SK-N-SH (cell line): ENCODE data around the gene LLGL2.

Experiments used
- EZH2phosphoT487 ChIP-seq: fragments of 200-600 bp; sonication (generic); IDR thresholded peaks from 2 replicates; pipeline ENCODE4 v1.6.1; 2017; ENCODE audit warnings: low read depth, mixed run types, mild to moderate bottlenecking, antibody characterized with exemption, moderate library complexity, borderline replicate concordance
- FOXJ3 ChIP-seq: sonication (generic); formaldehyde crosslinking; IDR thresholded peaks from 2 replicates; pipeline ENCODE4 v1.5.1; 2020; ENCODE audit warnings: mild to moderate bottlenecking, missing genetic modification reagents
- FOXM1 ChIP-seq: IDR thresholded peaks from 2 replicates; pipeline ENCODE4 v1.4.0; 2012; ENCODE audit warnings: low read depth, mild to moderate bottlenecking
- GABPA ChIP-seq: IDR thresholded peaks from 2 replicates; pipeline ENCODE4 v1.4.0; 2012; ENCODE audit warnings: low read depth, mild to moderate bottlenecking
- JUND ChIP-seq: IDR thresholded peaks from 2 replicates; pipeline ENCODE4 v1.4.0; 2012
- NFIC ChIP-seq: IDR thresholded peaks from 2 replicates; pipeline ENCODE4 v1.4.0; 2012; ENCODE audit warnings: borderline replicate concordance
- REST ChIP-seq: IDR thresholded peaks from 2 replicates; pipeline ENCODE4 v1.6.1; 2012; ENCODE audit warnings: mild to moderate bottlenecking, low read depth, low read length, moderate library complexity
- TEAD4 ChIP-seq: IDR thresholded peaks from 2 replicates; pipeline ENCODE4 v1.4.0; 2012; ENCODE audit warnings: mild to moderate bottlenecking, borderline replicate concordance; ENCODE audit not compliant: insufficient read depth
- ZBTB33 ChIP-seq: IDR thresholded peaks from 2 replicates; pipeline ENCODE4 v1.4.0; 2012; ENCODE audit warnings: low read depth, borderline replicate concordance
- TF ChIP-seq, protein P1 (sequence below): fragments of 200-600 bp; sonication (generic); IDR thresholded peaks from 2 replicates; pipeline ENCODE4 v1.6.1; 2017; ENCODE audit warnings: antibody characterized with exemption, mild to moderate bottlenecking, moderate library complexity

GRCh38 chr17:75571197-75571884 lies 45.8 kb downstream of the LLGL2 start:
- TF ChIP-seq, protein P1, sequence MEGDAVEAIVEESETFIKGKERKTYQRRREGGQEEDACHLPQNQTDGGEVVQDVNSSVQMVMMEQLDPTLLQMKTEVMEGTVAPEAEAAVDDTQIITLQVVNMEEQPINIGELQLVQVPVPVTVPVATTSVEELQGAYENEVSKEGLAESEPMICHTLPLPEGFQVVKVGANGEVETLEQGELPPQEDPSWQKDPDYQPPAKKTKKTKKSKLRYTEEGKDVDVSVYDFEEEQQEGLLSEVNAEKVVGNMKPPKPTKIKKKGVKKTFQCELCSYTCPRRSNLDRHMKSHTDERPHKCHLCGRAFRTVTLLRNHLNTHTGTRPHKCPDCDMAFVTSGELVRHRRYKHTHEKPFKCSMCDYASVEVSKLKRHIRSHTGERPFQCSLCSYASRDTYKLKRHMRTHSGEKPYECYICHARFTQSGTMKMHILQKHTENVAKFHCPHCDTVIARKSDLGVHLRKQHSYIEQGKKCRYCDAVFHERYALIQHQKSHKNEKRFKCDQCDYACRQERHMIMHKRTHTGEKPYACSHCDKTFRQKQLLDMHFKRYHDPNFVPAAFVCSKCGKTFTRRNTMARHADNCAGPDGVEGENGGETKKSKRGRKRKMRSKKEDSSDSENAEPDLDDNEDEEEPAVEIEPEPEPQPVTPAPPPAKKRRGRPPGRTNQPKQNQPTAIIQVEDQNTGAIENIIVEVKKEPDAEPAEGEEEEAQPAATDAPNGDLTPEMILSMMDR: no peak
- TF ChIP-seq EZH2phosphoT487 (no peak), FOXJ3 (CRISPR knock-in tag) (no peak), ZBTB33 (no peak), FOXM1 (no peak), GABPA (no peak), NFIC (no peak), REST (no peak), JUND (no peak), TEAD4 (no peak)
